Measurements from ENCODE around the gene ALDH4A1.

GRCh38 chr1:18876210-18876609, 26.1 kb downstream of the ALDH4A1 start:
- no peak for TF ChIP-seq CTCF (IDR thresholded peaks at IDR 0.05)
- no peak for TF ChIP-seq POLR2A (IDR thresholded peaks at IDR 0.05)

Data from gastroesophageal sphincter (tissue), 3 donors.